HepG2 (cell line): ENCODE data around the gene NTM. TPM values are rescaled to one million over a fixed set of nuclear protein-coding genes. Genes with fewer than 3 reads are reported as not detected.

Source experiments
- ATAC-seq: fragments of 200-7000 bp; cut with Tn5 transposase; 3 replicates; pipeline ENCODE4 v1.9.1; 2020; ENCODE audit warnings: mild to moderate bottlenecking, moderate library complexity
- BruUV-seq: library from RNA; stranded (reverse); fragments of 400-500 nt; replicated peaks from 2 replicates; lab custom pipeline; 2021; lab: Mats Ljungman, UMichigan
- CTCF ChIA-PET: fragments of 300-600 bp; formaldehyde crosslinking; extraction: SDS; loops from one replicate; lab custom pipeline; 2021; ENCODE audit warnings: low total read pairs, inconsistent platforms, low intra/inter-chr PET ratio; lab: Yijun Ruan, JAX
- POLR2A ChIA-PET: fragments of 350-600 bp; sonication (Branson Sonifier 250); formaldehyde crosslinking; loops from one replicate; lab custom pipeline; 2020; ENCODE audit warnings: antibody characterized with exemption, inconsistent platforms; lab: Yijun Ruan, JAX
- DNase-seq: peaks from one replicate; pipeline ENCODE4 v3.0.0-alpha.2; 2015; ENCODE audit warnings: low spot score
- FAIRE-seq: peaks from 3 replicates; lab custom pipeline; 2011; peaks lifted over from hg19 to GRCh38; lab: Jason Lieb, UNC
- H2AFZ ChIP-seq: one replicate; pipeline ENCODE4 v1.6.1; 2011; ENCODE audit warnings: low read length, inconsistent platforms
- H3K27ac ChIP-seq: fragments of 300-600 bp; 3 replicates; pipeline ENCODE4 v1.8.0; 2011; ENCODE audit warnings: mixed run types, mild to moderate bottlenecking, mixed read lengths, low read length, inconsistent platforms; ENCODE audit not compliant: insufficient read depth; ENCODE audit errors: extremely low read length
- H3K27me3 ChIP-seq, 2 experiments: fragments of 200-600 bp in 1 of 2; 2 replicates in 1 of 2; 3 replicates in 1 of 2; pipeline versions ENCODE4 v1.6.0 to v1.8.0; 2011; ENCODE audit warnings: low read length in 2 of 2, mild to moderate bottlenecking in 2 of 2, moderate library complexity in 2 of 2, inconsistent platforms in 1 of 2; ENCODE audit not compliant: insufficient read depth in 2 of 2, control insufficient read depth in 1 of 2
- H3K36me3 ChIP-seq, 2 experiments: fragments of 200-600 bp in 1 of 2; replicated peaks in 1 of 2; 2 replicates in 1 of 2; 3 replicates in 1 of 2; pipeline versions ENCODE4 v1.5.1 to v1.8.0; 2011; ENCODE audit warnings: low read length in 2 of 2, inconsistent platforms in 1 of 2; ENCODE audit not compliant: insufficient read depth in 2 of 2, control insufficient read depth in 1 of 2
- H3K4me1 ChIP-seq: 2 replicates; pipeline ENCODE4 v1.5.1; 2012; ENCODE audit warnings: low read length, inconsistent platforms; ENCODE audit not compliant: insufficient read depth
- H3K4me2 ChIP-seq: 2 replicates; pipeline ENCODE4 v1.6.0; 2011; ENCODE audit warnings: low read depth, low read length, inconsistent platforms
- H3K4me3 ChIP-seq, 3 experiments: fragments of 200-600 bp in 1 of 3; sonication (generic), shearing (Covaris generic) in 1 of 3; replicated peaks in 1 of 3; 2 replicates each; pipeline ENCODE4 v1.5.1; 2011 to 2016; ENCODE audit warnings: low read length in 3 of 3, inconsistent platforms in 2 of 3, low read depth in 2 of 3, mild to moderate bottlenecking in 2 of 3, control low read depth in 1 of 3, mixed read lengths in 1 of 3; ENCODE audit not compliant: insufficient read depth in 1 of 3
- H3K79me2 ChIP-seq: one replicate; pipeline ENCODE4 v1.6.1; 2011; ENCODE audit warnings: low read length, inconsistent platforms; ENCODE audit not compliant: insufficient read depth
- H3K9ac ChIP-seq: 2 replicates; pipeline ENCODE4 v1.6.0; 2011; ENCODE audit warnings: mild to moderate bottlenecking, low read depth, low read length, inconsistent platforms; ENCODE audit not compliant: insufficient read depth
- H3K9me3 ChIP-seq: 2 replicates; pipeline ENCODE4 v1.5.1; 2012; ENCODE audit warnings: mild to moderate bottlenecking, low read length
- H4K20me1 ChIP-seq: 2 replicates; pipeline ENCODE4 v1.6.0; 2011; ENCODE audit warnings: inconsistent platforms, mild to moderate bottlenecking, low read length, moderate library complexity; ENCODE audit not compliant: insufficient read depth
- BORCS8-MEF2B ChIP-seq: sonication (generic); formaldehyde crosslinking; IDR thresholded peaks from 2 replicates; pipeline ENCODE4 v1.8.0; 2022; ENCODE audit warnings: mild to moderate bottlenecking, missing genetic modification reagents
- KMT2B ChIP-seq: IDR thresholded peaks from 2 replicates; pipeline ENCODE4 v1.6.1; 2016; ENCODE audit warnings: missing genetic modification reagents, missing compliant biosample characterization
- MATR3 ChIP-seq: sonication (generic); formaldehyde crosslinking; IDR thresholded peaks from 2 replicates; pipeline ENCODE4 v1.4.0; 2020; ENCODE audit warnings: missing genetic modification reagents
- SRSF4 ChIP-seq: fragments of 200-400 bp; formaldehyde crosslinking; IDR thresholded peaks from one replicate; pipeline ENCODE4 v1.6.1; 2018; ENCODE audit warnings: mild to moderate bottlenecking, low read depth, low read length, moderate library complexity; ENCODE audit not compliant: poor library complexity, severe bottlenecking
- TAF1 ChIP-seq: sonication (generic); formaldehyde crosslinking; IDR thresholded peaks from 2 replicates; pipeline ENCODE4 v1.4.0; 2020; ENCODE audit warnings: missing genetic modification reagents
- ZFP37 ChIP-seq: sonication (generic); formaldehyde crosslinking; IDR thresholded peaks from 2 replicates; pipeline ENCODE4 v1.4.0; 2020; ENCODE audit warnings: missing genetic modification reagents, borderline replicate concordance
- ZNF614 ChIP-seq: IDR thresholded peaks from 2 replicates; pipeline ENCODE4 v1.6.1; 2018; ENCODE audit warnings: missing biosample characterization, missing genetic modification reagents, inconsistent platforms, borderline replicate concordance
- ZNF629 ChIP-seq: sonication (generic); formaldehyde crosslinking; conservative IDR thresholded peaks from 2 replicates; pipeline ENCODE4 v1.5.0; 2020; ENCODE audit warnings: missing genetic modification reagents
- ZNF747 ChIP-seq: sonication (generic); formaldehyde crosslinking; IDR thresholded peaks from 2 replicates; pipeline ENCODE4 v1.8.1; 2023; ENCODE audit warnings: missing genetic modification reagents, mild to moderate bottlenecking, borderline replicate concordance
- ZSCAN25 ChIP-seq: sonication (generic); formaldehyde crosslinking; IDR thresholded peaks from 2 replicates; pipeline ENCODE4 v1.8.0; 2022; ENCODE audit warnings: mild to moderate bottlenecking, missing genetic modification reagents
- WGBS: methylation state at CpG from one replicate; pipeline ENCODE4 v1.1.6; 2017; ENCODE audit warnings: low lambda C conversion rate; 5-methylcytosine and 5-hydroxymethylcytosine counted together
- in situ Hi-C: cut with HindIII; loops from 2 replicates; pipeline ENCODE4 v1.10.0; 2017; ENCODE audit warnings: low pct_unique_long_range_greater_than_20kb; ENCODE audit not compliant: extremely low pct_ligation_motif_present
- intact Hi-C: fragments of 100-400 bp; cut with micrococcal nuclease; formaldehyde crosslinking; loops from one replicate; pipeline ENCODE4 v1.10.0; 2022; ENCODE audit not compliant: unreplicated experiment
- polyA plus RNA-seq, 8 experiments: library from polyadenylated mRNA; depleted of rRNA in 3 of 8; stranded (reverse) in 7 of 8; unstranded in 1 of 8; fragments of >200 nt; fragmentation: Illumina TruSeq in 4 of 8; extraction: Trizol in 4 of 8; gene quantifications; 2 replicates each; pipeline versions ENCODE4 v1.2.1 to v1.2.3, GENCODE V29; 2011 to 2016; ENCODE audit warnings: low read depth in 4 of 8, missing spikeins in 1 of 8, mixed read lengths in 1 of 8; ENCODE audit not compliant: insufficient read depth in 1 of 8
- total RNA-seq, 5 experiments: library from RNA; depleted of rRNA; stranded (reverse); fragments of >200 nt; fragmentation: Illumina TruSeq; extraction: Trizol; gene quantifications; 2 replicates each; pipeline ENCODE4 v1.2.3, GENCODE V29; 2016; ENCODE audit warnings: low read depth in 1 of 5
- TF ChIP-seq, protein P1 (sequence below): sonication (generic); formaldehyde crosslinking; IDR thresholded peaks from 2 replicates; pipeline ENCODE4 v1.8.0; 2023; ENCODE audit warnings: mild to moderate bottlenecking, missing genetic modification reagents
- TF ChIP-seq, protein P2 (sequence below), 2 experiments: sonication (generic) in 1 of 2; formaldehyde crosslinking in 1 of 2; IDR thresholded peaks; 2 replicates each; pipeline versions ENCODE4 v1.5.1 to v1.6.1; 2011 to 2020; ENCODE audit warnings: borderline replicate concordance in 1 of 2, low read depth in 1 of 2, low read length in 1 of 2, mild to moderate bottlenecking in 1 of 2, missing genetic modification reagents in 1 of 2, moderate library complexity in 1 of 2

The NTM gene
- total and polyA plus RNA-seq, 2 of the 13 experiments (the other 11 are each of a cell fraction or from before 2014, with no cell fraction given), result not detected

DNA sequence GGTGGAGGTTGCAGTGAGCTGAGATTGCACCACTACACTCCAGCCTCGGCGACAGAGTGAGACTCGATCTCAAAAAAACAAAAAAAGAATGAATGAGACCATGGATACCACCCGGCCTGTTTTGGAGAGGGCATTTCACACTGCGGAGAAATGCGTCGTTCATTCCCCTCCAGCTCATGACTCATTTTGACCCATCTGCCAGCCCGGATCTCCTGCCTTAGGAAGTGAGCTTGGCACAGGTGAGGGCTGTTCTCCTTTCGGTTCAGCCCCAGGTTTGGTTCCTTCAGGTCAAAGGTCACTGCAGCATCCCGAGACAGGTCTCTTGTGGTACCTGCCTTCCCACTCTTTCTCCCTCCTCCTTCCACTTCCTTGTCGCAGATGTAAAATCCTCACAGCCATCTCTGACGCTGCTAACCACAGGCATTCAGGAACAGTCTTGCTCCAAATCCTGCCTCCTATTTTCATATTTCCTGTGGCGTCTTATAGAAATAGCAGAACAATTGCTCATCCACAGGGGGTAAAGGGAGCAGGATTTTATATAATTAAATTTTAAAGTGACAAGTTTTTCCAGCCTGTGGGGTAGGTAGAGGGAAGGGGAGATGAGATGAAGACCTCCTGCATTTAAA is 517.9 kb downstream of the NTM start:
- ATAC-seq (no peak), DNase-seq (no peak), FAIRE-seq (no peak)
- Histone ChIP-seq H4K20me1 (no peaks in the 10 kb centered on the region), H3K36me3 (no peaks in the 10 kb centered on the region), H3K27ac (no peak overlapping the region), H2AFZ (no peak overlapping the region), H3K4me2 (no peak overlapping the region), H3K79me2 (no peaks in the 10 kb centered on the region), H3K4me1 (no peaks in the 10 kb centered on the region), H3K27me3 (no peaks in the 10 kb centered on the region; a peak in 2 of 5 replicates), H3K9me3 (no peaks in the 10 kb centered on the region), H3K9ac (no peak overlapping the region), H3K4me3 (no peak overlapping the region)
- BruUV-seq, result no TSS peak
- ChIA-PET POLR2A (no interaction called here), CTCF (no interaction called here)
- TF ChIP-seq SRSF4, result no peak
- TF ChIP-seq, protein P1, sequence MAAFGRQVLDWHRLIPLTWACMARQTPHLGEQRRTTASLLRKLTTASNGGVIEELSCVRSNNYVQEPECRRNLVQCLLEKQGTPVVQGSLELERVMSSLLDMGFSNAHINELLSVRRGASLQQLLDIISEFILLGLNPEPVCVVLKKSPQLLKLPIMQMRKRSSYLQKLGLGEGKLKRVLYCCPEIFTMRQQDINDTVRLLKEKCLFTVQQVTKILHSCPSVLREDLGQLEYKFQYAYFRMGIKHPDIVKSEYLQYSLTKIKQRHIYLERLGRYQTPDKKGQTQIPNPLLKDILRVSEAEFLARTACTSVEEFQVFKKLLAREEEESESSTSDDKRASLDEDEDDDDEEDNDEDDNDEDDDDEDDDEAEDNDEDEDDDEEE (CRISPR knock-in tag), result no peak
- TF ChIP-seq ZSCAN25 (CRISPR knock-in tag), result no peak
- no peak for TF ChIP-seq MATR3 (CRISPR knock-in tag)
- TF ChIP-seq ZNF629 (CRISPR knock-in tag), result no peak
- TF ChIP-seq ZNF614 (CRISPR knock-in tag), result no peak
- TF ChIP-seq ZNF747 (CRISPR knock-in tag), result no peak
- TF ChIP-seq, protein P2, sequence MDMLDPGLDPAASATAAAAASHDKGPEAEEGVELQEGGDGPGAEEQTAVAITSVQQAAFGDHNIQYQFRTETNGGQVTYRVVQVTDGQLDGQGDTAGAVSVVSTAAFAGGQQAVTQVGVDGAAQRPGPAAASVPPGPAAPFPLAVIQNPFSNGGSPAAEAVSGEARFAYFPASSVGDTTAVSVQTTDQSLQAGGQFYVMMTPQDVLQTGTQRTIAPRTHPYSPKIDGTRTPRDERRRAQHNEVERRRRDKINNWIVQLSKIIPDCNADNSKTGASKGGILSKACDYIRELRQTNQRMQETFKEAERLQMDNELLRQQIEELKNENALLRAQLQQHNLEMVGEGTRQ (IDR thresholded peaks at IDR 0.05; ENCODE audit: low read depth, low read length), result no peak
- TF ChIP-seq, protein P2 (CRISPR knock-in tag; IDR thresholded peaks at IDR 0.05; ENCODE audit: borderline replicate concordance), result no peak
- TF ChIP-seq BORCS8-MEF2B (CRISPR knock-in tag), result no peak
- no peak for TF ChIP-seq ZFP37 (CRISPR knock-in tag)
- TF ChIP-seq KMT2B (CRISPR knock-in tag), result no peak
- no peak for TF ChIP-seq TAF1 (CRISPR knock-in tag)
- in situ Hi-C loops, result no loop called here
- intact Hi-C loops, result no loop called here
- 27% methylated on average over 13 of the region's 13 CpGs for WGBS
